ENCODE data around the gene HOXD11. TPM values are rescaled to one million over a fixed set of nuclear protein-coding genes. Genes with fewer than 3 reads are reported as not detected.

Gene HOXD11
- total RNA-seq, 1 donor from 2014 or later: not detected

DNA sequence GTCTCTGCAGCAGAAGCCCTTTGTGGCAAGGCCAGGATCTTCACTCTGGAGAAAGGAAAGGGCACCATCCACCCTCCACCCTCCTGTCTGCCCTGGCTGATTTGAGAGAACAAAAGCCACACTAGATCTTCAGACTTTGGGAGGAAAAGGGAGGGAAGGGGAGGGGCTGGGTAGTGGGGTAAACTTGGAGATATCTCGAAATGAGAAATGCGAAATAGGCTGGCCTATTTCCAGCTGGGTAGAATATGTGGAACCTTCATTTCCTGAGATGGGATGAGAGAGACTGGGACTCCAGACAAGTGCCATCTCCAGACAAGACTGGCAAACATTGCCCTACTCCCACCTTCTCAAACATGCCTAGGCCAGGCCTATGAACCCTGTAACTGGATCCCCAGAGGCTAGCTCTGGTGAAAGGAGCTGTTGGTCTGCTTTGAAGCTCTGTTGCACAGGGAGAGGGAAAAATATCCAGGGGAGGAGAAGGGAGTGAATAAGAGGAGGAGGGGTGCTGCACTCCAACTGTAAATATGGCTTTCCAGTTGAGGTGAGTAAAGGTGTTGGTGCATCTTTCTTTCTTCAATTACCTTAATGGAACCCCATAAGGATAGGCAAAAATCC lies 5.8 kb upstream of the HOXD11 start:
- Histone ChIP-seq H3K27ac (no peak overlapping the region), H3K4me3 (no peak overlapping the region), H3K36me3 (no peaks in the 10 kb centered on the region), H3K4me1 (peaks cover 13 to 24% of the 10 kb centered on the region in 2 donors), H3K9me3 (no peaks in the 10 kb centered on the region), H3K27me3 (peaks cover 60% of the 10 kb centered on the region)
- peak in 1 of 2 donors; percentile 19 for DNase-seq (ENCODE audit: low spot score in 2 of 2)
- TF ChIP-seq, protein P1, sequence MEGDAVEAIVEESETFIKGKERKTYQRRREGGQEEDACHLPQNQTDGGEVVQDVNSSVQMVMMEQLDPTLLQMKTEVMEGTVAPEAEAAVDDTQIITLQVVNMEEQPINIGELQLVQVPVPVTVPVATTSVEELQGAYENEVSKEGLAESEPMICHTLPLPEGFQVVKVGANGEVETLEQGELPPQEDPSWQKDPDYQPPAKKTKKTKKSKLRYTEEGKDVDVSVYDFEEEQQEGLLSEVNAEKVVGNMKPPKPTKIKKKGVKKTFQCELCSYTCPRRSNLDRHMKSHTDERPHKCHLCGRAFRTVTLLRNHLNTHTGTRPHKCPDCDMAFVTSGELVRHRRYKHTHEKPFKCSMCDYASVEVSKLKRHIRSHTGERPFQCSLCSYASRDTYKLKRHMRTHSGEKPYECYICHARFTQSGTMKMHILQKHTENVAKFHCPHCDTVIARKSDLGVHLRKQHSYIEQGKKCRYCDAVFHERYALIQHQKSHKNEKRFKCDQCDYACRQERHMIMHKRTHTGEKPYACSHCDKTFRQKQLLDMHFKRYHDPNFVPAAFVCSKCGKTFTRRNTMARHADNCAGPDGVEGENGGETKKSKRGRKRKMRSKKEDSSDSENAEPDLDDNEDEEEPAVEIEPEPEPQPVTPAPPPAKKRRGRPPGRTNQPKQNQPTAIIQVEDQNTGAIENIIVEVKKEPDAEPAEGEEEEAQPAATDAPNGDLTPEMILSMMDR (IDR thresholded peaks at IDR 0.05): no peak
- intact Hi-C loops (cut with DNase I): loop anchor here (10.0 kb wide), 1 partner anchor 917 kb away; the partner anchor contains the start of gene ATP5MC3

DNA sequence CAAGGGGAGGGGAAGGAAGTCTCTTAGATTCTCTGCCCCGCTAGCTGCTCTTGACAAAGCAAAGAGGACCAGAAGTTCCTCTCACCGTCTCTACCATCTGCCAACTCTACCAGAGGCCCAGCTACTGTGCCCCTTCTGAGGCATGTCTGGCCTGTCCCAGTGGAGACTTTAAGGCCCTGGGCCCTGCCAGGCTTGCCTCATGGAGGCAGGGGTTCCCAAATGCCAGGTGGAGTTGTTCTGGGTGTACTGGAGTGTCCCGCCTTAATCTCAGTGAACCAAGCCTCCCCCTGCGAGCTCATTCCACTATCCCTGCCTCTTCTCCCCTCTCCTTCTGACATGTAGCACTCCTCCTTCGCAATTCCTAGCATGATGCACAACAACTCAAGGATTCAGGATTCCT lies 5.2 kb upstream of the HOXD11 start:
- Histone ChIP-seq H3K4me1 (peaks cover 10 to 24% of the 10 kb centered on the region in 2 donors), H3K9me3 (no peaks in the 10 kb centered on the region), H3K27me3 (peaks cover 62% of the 10 kb centered on the region), H3K27ac (no peak overlapping the region), H3K36me3 (no peaks in the 10 kb centered on the region), H3K4me3 (no peak overlapping the region)
- TF ChIP-seq, protein P1 (IDR thresholded peaks at IDR 0.05): no peak
- intact Hi-C loops (cut with DNase I): loop anchor here (10.0 kb wide), 1 partner anchor 917 kb away; the partner anchor contains the start of gene ATP5MC3
- DNase-seq (ENCODE audit: low spot score in 2 of 2): peak in 1 of 2 donors; percentile 27

DNA sequence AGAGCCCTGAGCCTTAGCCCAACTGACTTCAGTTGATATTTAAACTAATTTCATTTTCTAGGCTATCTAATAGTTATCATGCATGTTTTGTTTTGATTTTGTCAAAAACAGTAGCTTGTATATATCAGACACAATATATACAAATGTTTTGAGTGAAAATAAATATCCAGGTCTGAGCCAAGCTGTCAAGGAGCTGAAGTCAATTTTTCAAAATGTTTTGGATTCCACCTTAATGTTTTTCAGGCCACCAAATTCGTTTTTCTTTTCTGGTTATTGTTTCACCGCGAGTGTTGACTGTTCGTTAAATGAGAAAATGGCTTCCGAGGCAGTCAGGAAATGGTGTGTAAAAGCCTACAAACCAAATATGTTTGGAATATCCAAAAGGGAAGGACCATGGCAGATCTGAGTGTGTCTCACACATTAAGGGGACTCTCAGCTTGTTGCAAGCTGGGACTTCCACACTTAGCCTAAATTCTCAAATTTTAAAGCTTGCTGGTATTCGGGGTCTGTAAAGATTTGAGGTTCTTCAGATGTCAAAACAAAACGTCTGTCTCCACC lies 4.7 kb upstream of the HOXD11 start:
- H3K4me1 ChIP-seq: peaks cover 5 to 22% of the 10 kb centered on the region in 2 donors
- no peak overlapping the region for H3K4me3 ChIP-seq
- no peak overlapping the region for H3K27ac ChIP-seq
- peaks cover 61% of the 10 kb centered on the region for H3K27me3 ChIP-seq
- TF ChIP-seq, protein P1 (IDR thresholded peaks at IDR 0.05): no peak
- H3K36me3 ChIP-seq: no peaks in the 10 kb centered on the region
- intact Hi-C loops (cut with DNase I): loop anchor here (10.0 kb wide), 1 partner anchor 918 kb away; the partner anchor contains the start of gene ATP5MC3
- no peaks in the 10 kb centered on the region for H3K9me3 ChIP-seq
- no peak for DNase-seq (ENCODE audit: low spot score in 2 of 2)

DNA sequence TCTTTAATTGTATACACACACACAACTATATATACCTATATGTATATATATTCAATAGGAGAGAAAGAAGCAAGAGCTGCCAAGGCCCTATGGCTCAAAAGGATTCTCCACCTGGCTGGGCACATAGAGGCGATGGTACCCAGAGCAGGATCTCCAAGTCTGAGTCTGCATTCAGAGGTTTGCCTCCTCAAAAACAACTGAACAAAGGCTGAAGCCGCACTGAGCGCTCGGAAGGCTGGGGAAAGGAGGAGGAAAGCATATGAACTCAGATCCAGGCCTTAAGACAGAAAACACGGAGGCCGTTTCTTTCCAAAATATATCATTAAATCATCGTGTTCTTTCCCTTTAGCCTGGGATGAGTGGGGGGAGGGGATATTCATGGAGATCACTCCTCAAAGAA lies 3.9 kb upstream of the HOXD11 start:
- no peak overlapping the region for H3K4me3 ChIP-seq
- TF ChIP-seq, protein P1 (IDR thresholded peaks at IDR 0.05): no peak
- DNase-seq (ENCODE audit: low spot score in 2 of 2): no peak
- intact Hi-C loops (cut with DNase I): loop anchor here (10.0 kb wide), 1 partner anchor 918 kb away; the partner anchor contains the start of gene ATP5MC3
- H3K36me3 ChIP-seq: no peaks in the 10 kb centered on the region
- H3K27ac ChIP-seq: no peak overlapping the region
- H3K4me1 ChIP-seq: peaks cover 0 to 16% of the 10 kb centered on the region in 2 donors
- H3K27me3 ChIP-seq: peaks cover 60% of the 10 kb centered on the region
- H3K9me3 ChIP-seq: no peaks in the 10 kb centered on the region

DNA sequence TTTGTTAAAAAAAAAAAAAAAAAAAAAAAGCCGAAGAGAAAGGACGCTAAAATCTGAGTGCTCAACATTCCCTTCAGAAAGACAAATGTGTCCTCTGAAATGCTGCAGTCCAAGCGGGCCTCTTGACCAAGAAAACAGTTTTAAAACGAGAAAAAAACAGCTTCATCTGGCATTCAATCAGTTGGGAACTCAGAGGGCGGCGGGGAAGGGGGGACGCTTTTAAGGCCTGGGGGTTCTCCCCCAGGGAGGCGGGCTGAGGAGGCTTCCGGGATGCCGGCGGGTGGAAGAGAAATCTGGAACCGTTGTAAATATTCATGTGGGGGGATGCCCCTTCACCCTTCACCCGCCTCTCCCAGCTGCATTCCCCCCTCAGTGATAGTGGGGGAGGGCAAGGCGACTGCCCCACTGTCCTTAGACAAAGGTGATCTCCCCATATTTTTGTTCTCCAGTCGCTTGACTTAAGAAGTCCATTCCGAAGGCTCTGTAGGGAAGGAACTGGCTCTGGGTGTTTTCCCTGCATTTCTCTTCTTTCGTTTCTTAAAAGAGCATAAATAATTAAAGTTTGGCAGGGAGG lies 3.3 kb upstream of the HOXD11 start:
- intact Hi-C loops (cut with DNase I): loop anchor here (10.0 kb wide), 1 partner anchor 919 kb away; the partner anchor contains the start of gene ATP5MC3
- peaks cover 58% of the 10 kb centered on the region for H3K27me3 ChIP-seq
- H3K27ac ChIP-seq: no peak overlapping the region

More for the DNA sequence above, 3.3 kb upstream of the HOXD11 start:
- Histone ChIP-seq H3K36me3 (no peaks in the 10 kb centered on the region), H3K4me3 (no peak overlapping the region), H3K9me3 (no peaks in the 10 kb centered on the region), H3K4me1 (peaks cover 0 to 17% of the 10 kb centered on the region in 2 donors)
- TF ChIP-seq, protein P1 (IDR thresholded peaks at IDR 0.05): no peak
- peak in 1 of 2 donors; percentile 31 for DNase-seq (ENCODE audit: low spot score in 2 of 2)
